WTC11 (cell line): ENCODE measurements around the gene ATP5MC2. TPM values are rescaled to one million over a fixed set of nuclear protein-coding genes. Genes with fewer than 3 reads are reported as not detected.

Source experiments
- ATAC-seq: fragments of 200-7000 bp; cut with Tn5 transposase; 2 replicates; pipeline ENCODE4 v1.10.0; 2021; ENCODE audit warnings: mild to moderate bottlenecking, moderate library complexity
- CTCF ChIA-PET: fragments of 300-600 bp; sonication (Branson Sonifier 250); formaldehyde crosslinking; loops from one replicate; lab custom pipeline; 2021; ENCODE audit warnings: antibody characterized with exemption; lab: Charles Lee
- POLR2A ChIA-PET: fragments of 350-600 bp; sonication (Branson Sonifier 250); formaldehyde crosslinking; loops from one replicate; lab custom pipeline; 2021; ENCODE audit warnings: antibody characterized with exemption; lab: Charles Lee
- DNase-seq: peaks from one replicate; pipeline ENCODE4 v3.0.0; 2021; ENCODE audit warnings: low spot score
- H3K27ac Mint-ChIP-seq: 2 replicates; pipeline ENCODE4 v1.8.0; 2021; ENCODE audit warnings: mixed read lengths
- H3K27me3 Mint-ChIP-seq: 2 replicates; pipeline ENCODE4 v1.8.0; 2021; ENCODE audit warnings: low read depth, mild to moderate bottlenecking, moderate library complexity, mixed read lengths
- H3K36me3 Mint-ChIP-seq: 2 replicates; pipeline ENCODE4 v1.8.0; 2021; ENCODE audit warnings: mixed read lengths
- H3K4me1 Mint-ChIP-seq: 2 replicates; pipeline ENCODE4 v1.8.0; 2022; ENCODE audit warnings: mixed read lengths
- H3K4me3 Mint-ChIP-seq: 2 replicates; pipeline ENCODE4 v1.8.0; 2021; ENCODE audit warnings: mild to moderate bottlenecking, moderate library complexity, mixed read lengths
- H3K9me3 Mint-ChIP-seq: 2 replicates; pipeline ENCODE4 v1.8.0; 2021; ENCODE audit warnings: mixed read lengths
- AR ChIP-seq: fragments of 250-450 bp; sonication (Bioruptor Pico); IDR thresholded peaks from 2 replicates; pipeline ENCODE4 v1.9.0; 2021; ENCODE audit warnings: mild to moderate bottlenecking
- CREM ChIP-seq: sonication (generic); formaldehyde crosslinking; IDR thresholded peaks from 2 replicates; pipeline ENCODE4 v1.8.1; 2022; ENCODE audit warnings: mild to moderate bottlenecking, missing genetic modification reagents, moderate library complexity
- E2F1 ChIP-seq: sonication (generic); formaldehyde crosslinking; IDR thresholded peaks from 2 replicates; pipeline ENCODE4 v1.8.0; 2022; ENCODE audit warnings: mild to moderate bottlenecking, missing genetic modification reagents
- ERG ChIP-seq: fragments of 250-450 bp; sonication (Bioruptor Pico); IDR thresholded peaks from 2 replicates; pipeline ENCODE4 v1.8.0; 2021; ENCODE audit warnings: mild to moderate bottlenecking
- ESRRA ChIP-seq: sonication (generic); formaldehyde crosslinking; IDR thresholded peaks from 2 replicates; pipeline ENCODE4 v1.8.1; 2022; ENCODE audit warnings: mild to moderate bottlenecking, missing genetic modification reagents, borderline replicate concordance
- FOXJ3 ChIP-seq: sonication (generic); formaldehyde crosslinking; IDR thresholded peaks from 2 replicates; pipeline ENCODE4 v1.9.0; 2021; ENCODE audit warnings: missing genetic modification reagents, mild to moderate bottlenecking, borderline replicate concordance
- FOXP4 ChIP-seq: sonication (generic); formaldehyde crosslinking; IDR thresholded peaks from 2 replicates; pipeline ENCODE4 v1.8.0; 2022; ENCODE audit warnings: mild to moderate bottlenecking, missing genetic modification reagents
- KAT7 ChIP-seq: sonication (generic); formaldehyde crosslinking; IDR thresholded peaks from 2 replicates; pipeline ENCODE4 v1.8.1; 2023; ENCODE audit warnings: missing genetic modification reagents, mild to moderate bottlenecking, borderline replicate concordance
- MXD4 ChIP-seq: fragments of 250-450 bp; sonication (Bioruptor Pico); IDR thresholded peaks from 2 replicates; pipeline ENCODE4 v1.8.0; 2021; ENCODE audit warnings: mild to moderate bottlenecking, moderate library complexity, borderline replicate concordance
- NFE2L1 ChIP-seq: sonication (generic); formaldehyde crosslinking; IDR thresholded peaks from 2 replicates; pipeline ENCODE4 v1.8.1; 2023; ENCODE audit warnings: missing genetic modification reagents
- RELA ChIP-seq: sonication (generic); formaldehyde crosslinking; IDR thresholded peaks from 2 replicates; pipeline ENCODE4 v1.8.1; 2022; ENCODE audit warnings: missing genetic modification reagents, mild to moderate bottlenecking, borderline replicate concordance
- SMAD4 ChIP-seq: sonication (generic); formaldehyde crosslinking; IDR thresholded peaks from 2 replicates; pipeline ENCODE4 v1.8.0; 2022; ENCODE audit warnings: mild to moderate bottlenecking, missing genetic modification reagents
- ZNF121 ChIP-seq: sonication (generic); formaldehyde crosslinking; IDR thresholded peaks from 2 replicates; pipeline ENCODE4 v1.8.0; 2023; ENCODE audit warnings: missing genetic modification reagents
- ZNF138 ChIP-seq: sonication (generic); formaldehyde crosslinking; conservative IDR thresholded peaks from 2 replicates; pipeline ENCODE4 v1.8.1; 2022; ENCODE audit warnings: mild to moderate bottlenecking, moderate library complexity, missing genetic modification reagents
- ZNF219 ChIP-seq: sonication (generic); formaldehyde crosslinking; IDR thresholded peaks from 2 replicates; pipeline ENCODE4 v1.8.0; 2023; ENCODE audit warnings: missing genetic modification reagents, mild to moderate bottlenecking, borderline replicate concordance
- ZNF263 ChIP-seq: sonication (generic); formaldehyde crosslinking; IDR thresholded peaks from 2 replicates; pipeline ENCODE4 v1.8.1; 2022; ENCODE audit warnings: low read depth, mild to moderate bottlenecking, moderate library complexity, missing genetic modification reagents
- ZNF396 ChIP-seq: fragments of 250-450 bp; sonication (Bioruptor Pico); IDR thresholded peaks from 2 replicates; pipeline ENCODE4 v1.8.0; 2021; ENCODE audit warnings: mild to moderate bottlenecking, moderate library complexity, borderline replicate concordance
- total RNA-seq: library from RNA; stranded (reverse); gene quantifications from 3 replicates; pipeline ENCODE4 v1.2.3, GENCODE V29; 2021
- TF ChIP-seq, protein P1 (sequence below): sonication (generic); formaldehyde crosslinking; IDR thresholded peaks from 2 replicates; pipeline ENCODE4 v1.8.1; 2022; ENCODE audit warnings: mild to moderate bottlenecking, moderate library complexity, missing genetic modification reagents
- TF ChIP-seq, protein P2 (sequence below): sonication (generic); formaldehyde crosslinking; IDR thresholded peaks from 2 replicates; pipeline ENCODE4 v1.8.1; 2022; ENCODE audit warnings: low read depth, mild to moderate bottlenecking, moderate library complexity, missing genetic modification reagents, borderline replicate concordance
- TF ChIP-seq, protein P3 (sequence below): fragments of 250-450 bp; sonication (Bioruptor Pico); IDR thresholded peaks from 2 replicates; pipeline ENCODE4 v2.1.2; 2022; ENCODE audit warnings: mild to moderate bottlenecking, moderate library complexity
- TF ChIP-seq, protein P4 (sequence below): sonication (generic); formaldehyde crosslinking; IDR thresholded peaks from 2 replicates; pipeline ENCODE4 v1.8.0; 2023; ENCODE audit warnings: missing genetic modification reagents

The ATP5MC2 gene
- total RNA-seq, 1 experiment from 2014 or later: 411 TPM

GRCh38 chr12:53688134-53688533, 12.3 kb upstream of the ATP5MC2 start (continued):
- TF ChIP-seq, protein P1, sequence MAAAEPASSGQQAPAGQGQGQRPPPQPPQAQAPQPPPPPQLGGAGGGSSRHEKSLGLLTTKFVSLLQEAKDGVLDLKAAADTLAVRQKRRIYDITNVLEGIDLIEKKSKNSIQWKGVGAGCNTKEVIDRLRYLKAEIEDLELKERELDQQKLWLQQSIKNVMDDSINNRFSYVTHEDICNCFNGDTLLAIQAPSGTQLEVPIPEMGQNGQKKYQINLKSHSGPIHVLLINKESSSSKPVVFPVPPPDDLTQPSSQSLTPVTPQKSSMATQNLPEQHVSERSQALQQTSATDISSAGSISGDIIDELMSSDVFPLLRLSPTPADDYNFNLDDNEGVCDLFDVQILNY (CRISPR knock-in tag): no peak
- TF ChIP-seq KAT7 (no peak), SMAD4 (no peak), AR (CRISPR knock-in tag) (no peak), ZNF263 (no peak)

DNA sequence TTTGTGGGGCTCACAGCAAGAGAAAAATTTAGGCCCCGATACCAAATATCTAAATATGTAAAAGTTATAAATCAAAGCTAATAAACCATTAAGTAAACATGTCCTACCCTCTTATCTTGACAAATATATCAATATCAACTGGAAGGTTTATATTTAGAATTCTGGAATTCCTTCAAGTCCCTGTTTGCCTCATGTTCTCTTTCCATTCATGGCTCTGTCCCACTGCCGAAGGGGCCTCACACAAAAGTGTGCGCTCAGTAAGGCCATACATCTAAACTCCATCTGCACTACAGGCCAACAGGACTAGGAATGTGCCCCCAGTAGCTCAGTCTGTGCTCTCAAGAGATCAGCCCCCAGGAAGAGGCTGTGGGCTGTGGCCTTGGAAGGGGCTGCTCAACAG, 10.6 kb upstream of the ATP5MC2 start:
- POLR2A ChIA-PET: no interaction called here
- ATAC-seq (no peak), DNase-seq (no peak)
- no peak overlapping the region for H3K27ac Mint-ChIP-seq
- H3K4me1 Mint-ChIP-seq: peaks cover 15% of the 10 kb centered on the region
- H3K36me3 Mint-ChIP-seq: no peaks in the 10 kb centered on the region
- H3K4me3 Mint-ChIP-seq: no peak overlapping the region
- no peaks in the 10 kb centered on the region; the same call in 1 of the 2 replicates for H3K27me3 Mint-ChIP-seq
- CTCF ChIA-PET: interaction anchor here (0.8 to 2.3 kb wide), 6 partner anchors 9 to 143 kb away, joined by 3 to 9 read pairs (median 6); partner anchors contain the start of gene ATP5MC2
- no peak for TF ChIP-seq NFE2L1 (CRISPR knock-in tag)
- TF ChIP-seq, protein P2, sequence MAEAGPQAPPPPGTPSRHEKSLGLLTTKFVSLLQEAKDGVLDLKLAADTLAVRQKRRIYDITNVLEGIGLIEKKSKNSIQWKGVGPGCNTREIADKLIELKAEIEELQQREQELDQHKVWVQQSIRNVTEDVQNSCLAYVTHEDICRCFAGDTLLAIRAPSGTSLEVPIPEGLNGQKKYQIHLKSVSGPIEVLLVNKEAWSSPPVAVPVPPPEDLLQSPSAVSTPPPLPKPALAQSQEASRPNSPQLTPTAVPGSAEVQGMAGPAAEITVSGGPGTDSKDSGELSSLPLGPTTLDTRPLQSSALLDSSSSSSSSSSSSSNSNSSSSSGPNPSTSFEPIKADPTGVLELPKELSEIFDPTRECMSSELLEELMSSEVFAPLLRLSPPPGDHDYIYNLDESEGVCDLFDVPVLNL (CRISPR knock-in tag): no peak
- TF ChIP-seq ZNF138: no peak
- no peak for TF ChIP-seq FOXJ3 (CRISPR knock-in tag)
- no peak for TF ChIP-seq ZNF396
- no peak for TF ChIP-seq ZNF219 (CRISPR knock-in tag)
- TF ChIP-seq, protein P3, sequence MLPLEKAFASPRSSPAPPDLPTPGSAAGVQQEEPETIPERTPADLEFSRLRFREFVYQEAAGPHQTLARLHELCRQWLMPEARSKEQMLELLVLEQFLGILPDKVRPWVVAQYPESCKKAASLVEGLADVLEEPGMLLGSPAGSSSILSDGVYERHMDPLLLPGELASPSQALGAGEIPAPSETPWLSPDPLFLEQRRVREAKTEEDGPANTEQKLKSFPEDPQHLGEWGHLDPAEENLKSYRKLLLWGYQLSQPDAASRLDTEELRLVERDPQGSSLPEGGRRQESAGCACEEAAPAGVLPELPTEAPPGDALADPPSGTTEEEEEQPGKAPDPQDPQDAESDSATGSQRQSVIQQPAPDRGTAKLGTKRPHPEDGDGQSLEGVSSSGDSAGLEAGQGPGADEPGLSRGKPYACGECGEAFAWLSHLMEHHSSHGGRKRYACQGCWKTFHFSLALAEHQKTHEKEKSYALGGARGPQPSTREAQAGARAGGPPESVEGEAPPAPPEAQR: no peak
- no peak for TF ChIP-seq FOXP4
- no peak for TF ChIP-seq ESRRA
- TF ChIP-seq, protein P4, sequence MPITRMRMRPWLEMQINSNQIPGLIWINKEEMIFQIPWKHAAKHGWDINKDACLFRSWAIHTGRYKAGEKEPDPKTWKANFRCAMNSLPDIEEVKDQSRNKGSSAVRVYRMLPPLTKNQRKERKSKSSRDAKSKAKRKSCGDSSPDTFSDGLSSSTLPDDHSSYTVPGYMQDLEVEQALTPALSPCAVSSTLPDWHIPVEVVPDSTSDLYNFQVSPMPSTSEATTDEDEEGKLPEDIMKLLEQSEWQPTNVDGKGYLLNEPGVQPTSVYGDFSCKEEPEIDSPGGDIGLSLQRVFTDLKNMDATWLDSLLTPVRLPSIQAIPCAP: no peak
- TF ChIP-seq ZNF121 (CRISPR knock-in tag): no peak
- no peak for TF ChIP-seq RELA (CRISPR knock-in tag)
- TF ChIP-seq MXD4: no peak
- TF ChIP-seq E2F1 (CRISPR knock-in tag): no peak
- no peak for TF ChIP-seq ERG
- TF ChIP-seq CREM (CRISPR knock-in tag): no peak
- H3K9me3 Mint-ChIP-seq: peaks cover 3% of the 10 kb centered on the region; the same call in 1 of the 2 replicates
